Activated CD8-positive, alpha-beta memory T cell treated with anti-CD3 and anti-CD28 coated beads for 36 hours (primary cell): ENCODE measurements around the gene UPF3B. TPM values are rescaled to one million over a fixed set of nuclear protein-coding genes. Genes with fewer than 3 reads are reported as not detected.
"Not testable (repeated sequence)": the region's sequence is repeated elsewhere in the genome, so short reads cannot be mapped to it uniquely, and the experiment has no call there.

Experiments used
- CTCF ChIA-PET: fragments of 350-600 bp; sonication (Branson Sonifier 250); formaldehyde crosslinking; loops from one replicate; lab custom pipeline; 2021; ENCODE audit warnings: antibody characterized with exemption; lab: Charles Lee
- POLR2A ChIA-PET: fragments of 350-600 bp; sonication (Branson Sonifier 250); formaldehyde crosslinking; loops from one replicate; lab custom pipeline; 2021; ENCODE audit warnings: antibody characterized with exemption; lab: Charles Lee
- total RNA-seq, 2 experiments: library from RNA; stranded (reverse); gene quantifications; one replicate each; pipeline ENCODE4 v1.2.3, GENCODE V29; 2021

UPF3B gene, protein sequence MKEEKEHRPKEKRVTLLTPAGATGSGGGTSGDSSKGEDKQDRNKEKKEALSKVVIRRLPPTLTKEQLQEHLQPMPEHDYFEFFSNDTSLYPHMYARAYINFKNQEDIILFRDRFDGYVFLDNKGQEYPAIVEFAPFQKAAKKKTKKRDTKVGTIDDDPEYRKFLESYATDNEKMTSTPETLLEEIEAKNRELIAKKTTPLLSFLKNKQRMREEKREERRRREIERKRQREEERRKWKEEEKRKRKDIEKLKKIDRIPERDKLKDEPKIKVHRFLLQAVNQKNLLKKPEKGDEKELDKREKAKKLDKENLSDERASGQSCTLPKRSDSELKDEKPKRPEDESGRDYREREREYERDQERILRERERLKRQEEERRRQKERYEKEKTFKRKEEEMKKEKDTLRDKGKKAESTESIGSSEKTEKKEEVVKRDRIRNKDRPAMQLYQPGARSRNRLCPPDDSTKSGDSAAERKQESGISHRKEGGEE
- total RNA-seq, result 10 to 100 TPM; 19.9 to 20.0 TPM

- ChIA-PET CTCF (no interaction called here), POLR2A (interaction anchor here (1.0 to 1.7 kb wide), 2 partner anchors 18 to 61 kb away, joined by 10 read pairs; partner anchors contain the start of genes NDUFA1, RNF113A and RPL39)
These were observed at the start of gene UPF3B for GRCh38 chrX:119852382-119853353. Gene UPF3B (minus strand): TSS chrX:119852963. CDS start chrX:119852928, 35 bp downstream.

DNA sequence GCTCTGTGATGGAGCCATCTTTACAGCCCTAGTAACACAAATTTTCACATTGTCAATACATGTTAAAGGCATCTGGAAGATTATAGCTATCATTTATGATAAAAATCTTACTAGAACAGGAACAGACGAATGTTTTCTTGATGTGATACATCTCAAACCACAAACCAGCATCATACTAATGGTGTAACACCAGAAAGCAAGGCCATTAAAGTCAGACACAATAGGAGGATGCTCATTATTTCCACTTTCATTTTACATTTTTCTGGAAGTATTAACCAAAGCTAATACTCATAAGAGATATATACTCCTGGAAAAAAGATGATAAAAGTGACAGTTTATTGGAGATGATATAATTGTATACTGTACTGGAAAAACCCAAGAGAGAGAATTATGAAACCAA lies 48.2 kb upstream of the UPF3B start:
- CTCF ChIA-PET, result interaction anchor here (0.9 kb wide), 1 partner anchor 13 kb away, joined by 5 read pairs; no protein-coding TSS in a partner anchor
- POLR2A ChIA-PET, result no interaction called here

- ChIA-PET POLR2A (no interaction called here), CTCF (interaction anchor here (0.7 kb wide), 2 partner anchors 21 to 46 kb away, joined by 3 read pairs; no protein-coding TSS in a partner anchor)
These were observed 46.4 kb upstream of the UPF3B start for GRCh38 chrX:119899125-119899524.

- CTCF ChIA-PET, result no interaction called here
- POLR2A ChIA-PET, result no interaction called here
These were observed 43.1 kb upstream of the UPF3B start, which contains the start of gene AKAP14 for GRCh38 chrX:119895843-119896326. Gene AKAP14 (plus strand): TSS chrX:119895893. CDS start chrX:119903224, 7,331 bp downstream.

GRCh38 chrX:119891961-119892692 lies 39.4 kb upstream of the UPF3B start:
- POLR2A ChIA-PET, CTCF ChIA-PET: not testable (repeated sequence)

DNA sequence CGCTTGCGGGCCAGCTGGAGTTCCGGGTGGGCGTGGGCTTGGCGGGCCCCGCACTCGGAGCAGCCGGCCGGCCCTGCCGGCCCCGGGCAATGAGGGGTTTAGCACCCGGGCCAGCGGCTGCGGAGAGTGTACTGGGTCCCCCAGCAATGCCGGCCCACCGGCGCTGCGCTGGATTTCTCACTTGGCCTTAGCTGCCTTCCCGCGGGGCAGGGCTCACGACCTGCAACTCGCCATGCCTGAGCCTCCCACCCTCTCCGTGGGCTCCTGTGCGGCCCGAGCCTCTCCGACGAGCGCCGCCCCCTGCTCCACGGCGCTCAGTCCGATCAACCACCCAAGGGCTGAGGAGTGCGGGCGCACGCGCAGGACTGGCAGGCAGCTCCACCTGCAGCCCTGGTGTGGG lies 37.9 kb upstream of the UPF3B start:
- CTCF ChIA-PET, POLR2A ChIA-PET: not testable (repeated sequence)

DNA sequence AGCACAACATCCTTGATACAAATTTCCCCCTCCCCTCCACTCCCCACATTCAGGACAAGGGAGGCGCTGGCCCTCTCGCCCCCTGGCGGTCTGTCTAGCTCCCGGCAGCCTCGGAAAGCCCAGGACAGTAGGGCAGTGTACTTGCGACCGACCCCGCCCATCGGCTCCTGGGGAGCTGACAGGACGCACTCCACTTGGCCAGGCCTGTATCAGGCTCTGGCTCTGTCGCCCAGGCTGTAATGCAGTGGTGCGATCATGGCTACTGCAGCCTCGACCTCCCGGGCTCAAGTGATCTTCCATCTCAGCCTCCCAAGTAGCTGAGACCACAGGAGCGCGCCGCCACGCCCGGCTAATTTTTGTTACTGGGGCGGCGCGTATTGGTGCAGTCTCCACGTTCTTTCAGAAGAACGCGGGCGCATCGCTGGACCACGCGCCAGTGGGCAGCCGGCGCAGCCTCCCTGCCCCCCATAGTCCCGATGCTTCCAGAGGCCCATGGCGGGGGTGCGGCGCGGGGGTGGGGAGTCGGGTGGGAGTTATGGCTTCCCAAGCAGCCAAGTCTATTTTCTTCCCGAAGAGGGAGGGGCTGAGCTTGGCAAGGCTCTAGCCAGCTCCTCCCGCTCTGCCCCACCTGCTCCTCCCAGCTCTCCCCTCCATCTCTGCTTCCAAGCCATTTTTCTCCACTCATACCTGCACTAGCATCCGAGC lies 35.1 kb upstream of the UPF3B start:
- ChIA-PET POLR2A (interaction anchor here (0.5 kb wide), 2 partner anchors 11 to 14 kb away, joined by 3 to 4 read pairs; no protein-coding TSS in a partner anchor), CTCF (interaction anchor here (0.6 to 1.2 kb wide), 3 partner anchors 13 to 435 kb away, joined by 3 to 5 read pairs (median 4); no protein-coding TSS in a partner anchor)

GRCh38 chrX:119885554-119886428 lies 33.0 kb upstream of the UPF3B start:
- CTCF ChIA-PET, result no interaction called here
- POLR2A ChIA-PET, result no interaction called here

GRCh38 chrX:119880552-119881437 lies 28.0 kb upstream of the UPF3B start:
- CTCF ChIA-PET, result no interaction called here
- POLR2A ChIA-PET, result interaction anchor here (0.7 kb wide), 1 partner anchor 54 kb away, joined by 3 read pairs; no protein-coding TSS in a partner anchor

DNA sequence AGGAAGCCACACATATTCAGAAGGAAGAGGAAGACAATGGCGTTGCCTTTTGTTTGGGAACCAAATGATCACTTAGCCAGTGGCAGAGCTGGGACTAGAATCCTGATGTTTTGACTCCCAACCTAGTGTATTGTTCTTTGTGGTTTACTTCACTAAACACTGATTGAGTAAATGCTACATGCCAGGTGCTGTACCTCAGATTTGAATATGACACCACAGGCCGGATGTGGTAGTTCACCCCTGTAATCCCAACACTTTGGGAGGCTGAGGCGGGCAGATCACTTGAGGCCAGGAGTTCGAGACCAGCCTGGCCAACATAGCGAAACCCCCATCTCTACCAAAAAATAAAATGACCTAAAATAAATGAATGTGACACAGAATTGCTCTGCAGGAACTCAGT lies 27.3 kb upstream of the UPF3B start:
- ChIA-PET CTCF (no interaction called here), POLR2A (no interaction called here)

DNA sequence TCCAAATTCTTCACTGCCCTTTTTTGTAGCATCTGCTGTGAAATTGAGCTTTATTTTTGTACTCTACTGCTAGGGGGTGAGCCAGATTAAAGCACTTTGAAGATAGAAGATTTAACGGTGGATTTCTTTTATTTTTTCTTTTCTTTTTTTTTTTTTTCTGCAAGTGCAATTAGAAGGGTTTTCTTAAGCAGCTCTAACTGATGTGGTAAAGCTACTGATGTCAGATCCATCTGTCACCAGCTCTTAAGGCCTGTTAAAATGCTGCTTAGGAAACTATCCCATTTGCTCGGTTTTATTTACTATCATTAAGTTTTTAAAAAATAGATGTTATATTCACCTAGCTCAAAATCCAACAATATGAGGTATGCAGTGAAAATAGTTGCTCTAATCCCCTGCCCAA lies 26.0 kb upstream of the UPF3B start:
- CTCF ChIA-PET, result interaction anchor here (1.2 kb wide), 1 partner anchor 28 kb away, joined by 4 read pairs; no protein-coding TSS in a partner anchor
- POLR2A ChIA-PET, result interaction anchor here (0.5 kb wide), 1 partner anchor 94 kb away, joined by 3 read pairs; no protein-coding TSS in a partner anchor

- CTCF ChIA-PET, result interaction anchor here (0.7 kb wide), 1 partner anchor 12 kb away, joined by 3 read pairs; no protein-coding TSS in a partner anchor
- POLR2A ChIA-PET, result interaction anchor here (0.5 to 2.9 kb wide), 3 partner anchors 19 to 167 kb away, joined by 3 to 23 read pairs (median 10); partner anchors contain the start of genes RPL39 and UPF3B
These were observed 19.0 kb upstream of the UPF3B start, which contains the start of the genes NDUFA1 and RNF113A for GRCh38 chrX:119871599-119872395. Gene NDUFA1 (plus strand): TSS chrX:119871832. CDS start chrX:119871912, 80 bp downstream. Gene RNF113A (minus strand): TSS chrX:119871733. CDS start chrX:119871613, 120 bp downstream.

GRCh38 chrX:119871245-119871598 lies 18.5 kb upstream of the UPF3B start:
- CTCF ChIA-PET, result no interaction called here
- POLR2A ChIA-PET, result interaction anchor here (0.5 to 2.9 kb wide), 4 partner anchors 18 to 167 kb away, joined by 3 to 23 read pairs (median 6); partner anchors contain the start of genes RPL39 and UPF3B

DNA sequence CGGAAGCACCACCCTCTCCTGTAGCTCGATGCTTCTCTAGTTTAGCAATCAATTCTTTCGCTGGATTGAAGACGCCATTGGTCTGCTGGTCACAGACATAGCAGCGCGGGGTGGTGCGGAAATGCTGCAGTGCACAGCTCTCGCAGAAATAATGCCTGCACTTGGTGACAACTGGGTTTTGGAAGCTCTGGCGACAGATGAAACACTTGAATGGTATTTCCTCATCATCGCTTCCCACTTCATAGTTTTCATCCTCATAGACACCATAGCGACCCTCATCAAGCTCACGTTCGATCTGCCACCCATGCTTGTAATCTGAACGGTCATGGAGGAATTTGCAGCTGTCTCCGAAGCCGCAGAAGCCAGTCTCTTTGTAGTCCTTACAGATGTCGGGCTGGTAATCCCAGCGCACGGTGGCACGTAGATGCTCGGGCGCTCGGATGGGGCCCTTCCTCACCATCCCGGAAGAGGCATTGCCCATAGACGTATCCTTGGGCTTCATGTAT lies 17.9 kb upstream of the UPF3B start:
- ChIA-PET CTCF (interaction anchor here (1.0 kb wide), 1 partner anchor 116 kb away, joined by 3 read pairs; no protein-coding TSS in a partner anchor), POLR2A (interaction anchor here (0.7 to 2.9 kb wide), 4 partner anchors 18 to 83 kb away, joined by 3 to 23 read pairs (median 6); partner anchors contain the start of genes RPL39 and UPF3B)
